ENCODE data around the gene SGCG.
A peak's percentile ranks its signal among the peaks of the same experiment; 100 is the strongest.

SGCG gene

DNA sequence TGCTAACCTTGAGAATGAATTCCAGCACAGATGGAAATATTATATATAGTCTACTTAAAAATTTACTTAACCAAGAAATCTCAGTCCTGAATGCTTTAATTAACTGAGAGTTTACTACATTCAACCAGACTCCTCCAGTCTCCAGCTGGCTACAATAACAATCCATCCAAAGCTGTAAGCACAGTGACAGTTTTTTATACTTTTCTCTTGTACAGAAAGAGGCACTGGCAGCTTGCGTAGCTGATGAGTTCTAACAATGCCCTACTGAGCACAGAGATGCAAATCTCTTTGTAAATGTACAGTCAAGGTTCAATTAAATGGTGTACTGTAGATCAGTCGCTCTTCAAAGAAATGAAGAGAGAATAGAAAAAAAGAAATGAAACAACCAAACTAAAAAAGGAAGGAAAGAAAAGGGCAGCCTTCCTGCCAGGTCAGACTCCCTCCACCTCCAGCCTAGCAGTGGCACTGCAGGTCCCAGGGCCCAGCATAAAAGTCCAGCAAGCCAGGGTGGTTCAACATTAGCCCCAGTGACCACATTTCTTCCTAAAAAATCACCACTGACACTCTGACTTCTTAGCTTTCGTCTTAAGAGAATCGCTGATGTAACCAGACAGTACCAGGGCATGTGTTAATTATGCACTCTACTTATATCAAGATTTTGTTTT, 164.3 kb downstream of the SGCG start:
- no peak for DNase-seq

DNA sequence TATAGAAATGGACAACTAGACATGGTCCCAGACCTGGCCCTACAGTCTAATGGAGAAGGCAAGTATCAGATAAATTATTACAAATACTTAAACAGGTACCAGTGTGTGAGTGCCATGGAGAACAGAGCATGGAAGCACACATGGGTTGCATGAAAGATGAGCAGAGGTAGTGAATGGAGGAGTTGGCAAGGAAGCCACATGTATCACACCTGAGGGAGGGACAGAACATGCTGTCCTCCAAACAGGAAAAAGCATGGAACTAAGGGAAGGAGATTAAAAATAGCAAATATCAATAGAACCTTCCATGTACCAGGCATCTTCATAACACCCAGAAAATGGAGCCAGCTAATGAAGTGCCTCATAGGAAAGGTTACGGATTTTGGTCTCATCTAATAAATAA, 166.8 kb downstream of the SGCG start:
- no peak for DNase-seq

DNA sequence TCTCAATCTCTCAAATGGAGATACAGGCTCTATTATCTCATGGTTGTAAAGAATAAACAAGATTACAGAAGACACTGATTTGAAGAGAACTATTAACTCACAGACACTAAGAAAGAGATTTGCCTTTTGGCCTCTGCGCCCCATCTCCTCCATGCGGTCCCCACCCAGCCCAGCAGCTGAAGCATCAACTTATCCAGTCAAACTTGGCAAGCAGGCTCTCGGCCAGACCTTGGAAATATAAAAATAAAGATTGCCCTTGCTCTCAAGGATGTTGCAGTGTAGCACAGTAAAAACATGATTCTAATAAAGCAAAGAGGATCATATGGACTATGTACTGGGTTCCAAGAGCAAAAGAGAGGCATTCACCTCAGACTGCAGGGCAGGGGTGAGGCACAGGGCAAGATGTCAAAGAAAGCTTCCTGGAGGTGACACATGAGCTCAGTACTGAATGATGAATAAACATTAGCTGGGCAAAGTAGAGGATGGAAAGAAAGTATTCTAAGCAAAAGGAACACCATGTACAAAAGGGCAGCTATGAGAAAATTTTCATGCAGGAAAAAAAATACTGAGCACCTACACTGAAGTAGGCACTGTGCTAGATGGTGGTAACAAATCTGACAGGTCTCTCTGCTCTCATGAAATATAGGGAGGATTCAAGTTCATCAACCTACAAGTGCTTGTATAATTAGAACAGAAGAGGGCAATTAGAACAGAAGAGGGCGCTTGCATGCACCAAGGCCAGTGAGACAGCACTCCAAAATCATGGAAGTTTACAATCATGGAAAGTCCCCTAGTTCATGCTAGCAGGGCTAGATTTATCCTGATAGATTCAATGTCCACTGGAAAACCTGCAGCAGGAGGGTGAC, 167.7 kb downstream of the SGCG start:
- DNase-seq = peak; percentile 16

DNA sequence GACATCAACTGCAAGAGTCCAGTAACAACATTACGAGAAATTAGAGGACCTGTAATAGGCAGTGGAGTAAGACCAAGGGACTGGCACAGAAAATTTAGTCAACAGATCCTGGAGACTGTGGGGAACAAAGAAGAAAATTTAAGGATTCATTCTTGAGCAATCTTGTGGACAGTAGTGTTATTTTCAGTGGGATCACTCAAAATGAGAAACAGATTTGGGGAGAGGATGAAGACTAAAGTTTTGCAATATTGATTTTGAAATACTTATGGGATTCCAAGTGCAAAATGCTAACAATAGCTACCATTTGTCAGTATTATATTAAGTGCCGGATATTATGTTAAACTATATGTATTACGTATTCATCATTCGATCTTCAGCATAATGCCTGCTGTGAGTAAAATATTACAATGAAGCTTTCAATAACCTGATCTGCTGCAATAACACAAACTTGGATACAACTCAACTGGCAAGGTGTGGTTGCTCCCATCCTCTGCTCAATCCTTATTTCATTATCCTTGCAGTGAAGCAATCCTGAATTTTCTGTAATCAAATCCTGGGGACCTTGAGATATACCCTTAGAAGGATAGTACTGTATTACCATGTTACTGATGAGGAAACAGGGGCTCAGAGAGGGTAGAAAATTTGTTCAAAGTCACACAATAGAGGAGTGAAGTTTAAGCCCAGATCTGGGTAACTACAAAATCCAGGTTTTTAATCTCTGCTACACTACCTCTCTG, 168.6 kb downstream of the SGCG start:
- no peak for DNase-seq

DNA sequence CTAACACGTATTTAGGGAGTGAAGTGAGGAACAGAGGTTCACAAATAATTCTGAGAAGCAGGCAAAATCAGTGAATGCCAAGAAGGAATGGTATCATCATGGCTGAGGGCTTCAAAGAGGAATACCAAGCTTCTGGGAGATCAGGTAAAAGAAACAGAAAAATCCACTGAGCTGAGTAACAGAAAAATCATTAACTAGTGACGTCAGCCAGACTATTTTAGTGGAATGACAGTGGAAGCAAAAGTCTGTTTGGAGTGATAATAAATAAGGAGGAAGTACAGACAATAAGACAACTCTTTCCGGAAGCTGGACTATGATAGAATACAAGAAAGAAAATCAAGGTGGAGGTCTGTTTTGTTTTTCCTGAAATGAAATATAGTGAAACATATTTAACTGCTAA, 169.2 kb downstream of the SGCG start:
- DNase-seq = no peak

DNA sequence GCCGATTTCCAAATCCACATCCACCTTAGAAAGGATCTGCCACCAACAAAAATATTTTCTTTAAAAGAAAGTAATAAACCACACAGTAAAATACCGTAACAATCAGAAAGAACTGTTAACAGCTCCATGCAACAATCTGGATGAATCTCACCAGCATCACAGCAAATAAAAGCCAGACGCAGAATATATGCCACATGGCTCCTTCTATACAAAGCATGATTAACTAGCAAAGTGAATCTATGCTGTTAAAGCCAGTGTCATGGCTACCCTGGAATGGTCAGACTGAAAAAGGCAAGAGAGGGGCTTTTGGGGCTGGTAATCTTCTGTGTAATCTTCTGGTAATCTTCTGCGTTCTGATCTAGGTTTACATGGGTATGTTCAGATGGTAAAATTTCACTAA, 171.4 kb downstream of the SGCG start:
- no peak for DNase-seq

DNA sequence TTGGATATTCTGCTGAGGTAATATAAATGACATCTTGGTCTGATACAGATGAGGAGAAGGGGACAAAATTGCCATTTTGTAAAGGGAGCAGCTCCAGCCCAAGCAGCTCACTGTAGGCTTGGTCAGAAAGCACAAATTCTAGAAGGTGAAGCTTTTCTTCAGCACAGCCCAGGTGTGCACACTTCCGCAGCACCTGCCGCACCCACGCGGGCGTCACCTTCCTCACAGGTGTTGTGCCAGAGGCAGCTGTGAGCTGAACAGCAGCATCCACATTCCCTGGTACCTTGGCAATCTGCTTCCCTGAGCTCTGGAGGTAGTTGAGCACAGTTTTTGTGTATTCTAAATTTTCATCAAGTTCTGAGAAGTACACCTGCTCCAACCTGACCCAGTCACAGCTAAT, 173.7 kb downstream of the SGCG start:
- DNase-seq = no peak

DNA sequence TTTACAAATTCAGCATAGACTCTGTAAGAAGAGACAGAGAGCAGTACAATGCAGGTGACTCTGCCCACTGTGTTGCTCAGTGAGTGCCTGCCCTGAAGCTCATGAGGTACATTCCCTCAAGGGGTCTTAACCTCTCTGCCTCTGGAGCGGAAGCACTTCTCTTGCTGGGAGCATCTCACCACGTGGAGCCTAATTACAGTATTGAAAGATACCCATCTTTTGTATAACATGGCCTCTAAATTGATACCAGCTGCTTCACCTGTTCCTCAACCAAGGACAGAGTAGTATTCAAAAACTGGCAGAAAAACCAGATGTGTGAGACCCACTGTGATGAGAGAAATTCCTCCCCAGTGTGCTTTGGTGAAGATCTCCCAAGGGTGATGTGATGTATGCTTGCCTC, 175.6 kb downstream of the SGCG start:
- DNase-seq = no peak

DNA sequence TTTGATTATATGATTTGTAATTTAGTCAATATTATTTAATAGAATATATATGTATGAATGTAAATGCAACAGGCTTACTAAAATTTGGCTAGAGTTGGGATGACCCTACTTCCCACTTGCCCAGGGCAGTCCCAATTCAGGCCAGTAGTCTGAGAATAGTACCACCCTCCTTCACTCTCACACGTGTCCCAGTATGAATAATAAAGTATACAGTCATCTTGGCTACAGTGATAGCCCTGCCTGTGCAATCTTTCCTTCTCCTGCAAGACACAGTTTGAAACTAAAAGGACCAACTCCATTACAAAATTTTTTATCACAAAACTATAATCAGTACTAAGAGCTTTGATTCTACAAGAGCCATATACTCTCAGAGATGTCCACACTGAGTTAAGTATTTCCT, 176.6 kb downstream of the SGCG start:
- no peak for DNase-seq

DNA sequence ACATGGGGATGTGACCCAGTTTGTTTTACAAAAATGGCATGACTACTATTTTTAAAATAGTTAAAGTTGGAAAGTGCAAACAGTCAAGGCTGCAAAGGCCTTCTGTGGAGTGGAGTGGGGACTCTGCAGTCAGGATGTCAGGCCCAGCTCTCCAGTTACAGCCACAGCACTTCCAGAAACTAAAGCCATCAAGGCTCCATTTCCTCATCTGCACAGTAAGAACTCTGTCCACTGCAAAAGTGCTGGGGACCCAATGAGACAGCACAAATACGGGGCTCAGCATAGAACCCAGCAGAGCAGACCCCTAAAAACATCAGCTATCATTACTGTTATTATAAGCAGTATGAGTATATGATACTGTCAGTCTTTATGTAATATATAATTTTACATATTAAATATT, 179.1 kb downstream of the SGCG start:
- DNase-seq = no peak

DNA sequence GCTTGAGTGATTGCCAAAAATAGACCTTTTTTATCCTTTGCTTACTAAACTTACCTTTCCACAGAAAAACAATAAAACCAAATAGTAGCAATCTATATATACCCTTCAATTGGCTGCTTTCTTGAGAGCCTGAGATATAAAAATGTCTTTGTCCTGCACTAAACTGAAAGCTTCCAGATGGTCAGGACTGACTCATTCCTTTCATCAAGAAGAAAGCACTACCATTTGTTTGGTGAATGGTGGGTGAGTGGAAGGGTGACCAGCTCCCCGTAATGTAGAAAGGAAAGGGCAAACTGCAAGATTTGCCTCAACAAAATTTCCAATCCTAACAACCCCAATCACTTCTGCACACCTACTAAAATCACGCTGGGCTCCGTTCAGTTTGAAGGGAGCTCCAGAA, 184.9 kb downstream of the SGCG start:
- DNase-seq = no peak

DNA sequence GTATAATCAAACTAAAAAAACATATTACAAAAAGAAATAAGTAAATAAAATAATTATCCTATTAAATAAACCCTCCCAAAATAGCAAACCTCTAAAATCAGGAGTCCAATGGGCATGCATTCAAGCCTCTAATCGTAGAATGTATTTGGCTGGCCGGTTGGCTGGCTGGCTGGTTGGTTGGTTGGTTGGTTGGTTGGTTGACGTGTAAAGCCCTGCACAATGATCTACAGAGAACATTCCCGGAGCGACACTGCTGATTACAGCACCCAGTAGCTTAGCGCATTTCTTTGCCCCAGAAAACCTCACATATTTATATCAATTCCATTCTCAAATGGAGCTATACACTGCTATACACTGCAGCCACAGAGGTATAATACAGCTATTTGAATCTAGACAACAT, 187.1 kb downstream of the SGCG start:
- DNase-seq = no peak

DNA sequence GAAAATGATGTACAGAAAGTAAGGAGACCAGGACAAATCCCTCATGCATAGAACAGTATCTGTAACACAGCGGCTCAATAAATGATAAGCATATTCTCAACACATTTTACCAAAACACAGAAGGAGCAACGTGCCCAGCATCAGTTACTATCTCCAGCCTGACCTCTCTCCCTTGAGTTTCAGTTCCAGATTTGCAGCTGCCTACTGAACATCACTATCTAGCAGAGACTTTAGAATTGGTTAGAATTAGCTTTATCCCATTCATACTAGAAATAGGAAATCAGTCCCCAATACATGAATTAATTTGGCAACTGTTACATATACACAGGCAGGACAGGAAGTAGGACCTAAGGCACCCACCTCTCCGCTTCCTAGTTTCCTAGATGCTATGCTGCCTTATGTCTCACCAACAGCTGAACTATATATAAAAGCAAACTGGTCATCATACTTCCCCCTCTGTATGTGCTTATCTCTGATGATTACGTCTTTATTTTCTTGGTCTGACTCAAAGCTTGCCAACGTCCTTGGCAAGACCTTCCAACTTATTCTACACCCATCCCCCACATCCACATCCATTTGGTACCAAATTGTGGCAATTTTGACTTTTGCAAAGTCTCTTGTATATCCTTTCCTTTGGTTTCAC, 191.6 kb downstream of the SGCG start:
- DNase-seq = no peak

Measured in NCI-H187 treated with DMSO at 0.1 percent for 48 hours (cell line).